Neuronal stem cell (in vitro differentiated cells): ENCODE measurements around the gene GARNL3.

Experiments used
- DNase-seq: peaks from one replicate; pipeline ENCODE4 v3.0.0-alpha.2; 2013; ENCODE audit warnings: low spot score
- H2AFZ ChIP-seq: one replicate; pipeline ENCODE4 v1.6.1; 2013; ENCODE audit warnings: mild to moderate bottlenecking, low read length, inconsistent platforms
- H2AK5ac ChIP-seq: 2 replicates; pipeline ENCODE4 v1.6.1; 2013; ENCODE audit warnings: low read depth, mild to moderate bottlenecking, inconsistent platforms, low read length, moderate library complexity, mixed read lengths
- H2BK120ac ChIP-seq: 2 replicates; pipeline ENCODE4 v1.6.1; 2013; ENCODE audit warnings: low read depth, mild to moderate bottlenecking, inconsistent platforms, low read length, moderate library complexity, mixed read lengths
- H2BK12ac ChIP-seq: one replicate; pipeline ENCODE4 v1.6.1; 2013; ENCODE audit warnings: low read length, inconsistent platforms
- H2BK15ac ChIP-seq: 2 replicates; pipeline ENCODE4 v1.6.1; 2013; ENCODE audit warnings: mild to moderate bottlenecking, low read length, inconsistent platforms, mixed read lengths
- H2BK5ac ChIP-seq: one replicate; pipeline ENCODE4 v1.6.1; 2013; ENCODE audit warnings: inconsistent platforms, mild to moderate bottlenecking, low read length, moderate library complexity
- H3K14ac ChIP-seq: one replicate; pipeline ENCODE4 v1.6.1; 2013; ENCODE audit warnings: low read length, inconsistent platforms
- H3K18ac ChIP-seq: 2 replicates; pipeline ENCODE4 v1.6.1; 2013; ENCODE audit warnings: low read length, inconsistent platforms
- H3K23ac ChIP-seq: 2 replicates; pipeline ENCODE4 v1.6.1; 2013; ENCODE audit warnings: low read depth, mild to moderate bottlenecking, mixed read lengths, low read length, inconsistent platforms; ENCODE audit not compliant: poor library complexity
- H3K27ac ChIP-seq: replicated peaks from 3 replicates; pipeline ENCODE4 v1.5.1; 2013; ENCODE audit warnings: low read length, inconsistent platforms
- H3K27me3 ChIP-seq, 3 experiments: 2 replicates each; pipeline ENCODE4 v1.6.1; 2013; ENCODE audit warnings: low read length in 3 of 3, mild to moderate bottlenecking in 2 of 3, inconsistent platforms in 1 of 3, low read depth in 1 of 3, mixed read lengths in 1 of 3, moderate library complexity in 1 of 3; ENCODE audit not compliant: control insufficient read depth in 3 of 3, insufficient read depth in 3 of 3
- H3K36me3 ChIP-seq, 2 donors: replicated peaks in 1 of 2; 2 replicates each; pipeline ENCODE4 v1.6.1; 2013; ENCODE audit warnings: low read length in 2 of 2; ENCODE audit not compliant: control insufficient read depth in 2 of 2, insufficient read depth in 2 of 2
- H3K4ac ChIP-seq: 2 replicates; pipeline ENCODE4 v1.6.1; 2013; ENCODE audit warnings: inconsistent platforms, mild to moderate bottlenecking, low read length, moderate library complexity
- H3K4me1 ChIP-seq, 2 donors: 1 replicate in 1 of 2; 2 replicates in 1 of 2; pipeline ENCODE4 v1.6.1; 2013; ENCODE audit warnings: low read length in 2 of 2, low read depth in 1 of 2; ENCODE audit not compliant: control insufficient read depth in 2 of 2, insufficient read depth in 1 of 2
- H3K4me2 ChIP-seq: one replicate; pipeline ENCODE4 v1.6.1; 2013; ENCODE audit warnings: mild to moderate bottlenecking, low read length, inconsistent platforms; ENCODE audit not compliant: insufficient read depth, poor library complexity, severe bottlenecking
- H3K4me3 ChIP-seq, 2 donors: 2 replicates each; pipeline ENCODE4 v1.5.1; 2013; ENCODE audit warnings: low read length in 2 of 2, mild to moderate bottlenecking in 2 of 2, inconsistent platforms in 1 of 2, moderate library complexity in 1 of 2
- H3K79me1 ChIP-seq: one replicate; pipeline ENCODE4 v1.6.1; 2013; ENCODE audit warnings: low read depth, mild to moderate bottlenecking, inconsistent platforms, low read length, moderate library complexity
- H3K9ac ChIP-seq: one replicate; pipeline ENCODE4 v1.6.1; 2013; ENCODE audit warnings: mild to moderate bottlenecking, low read depth, low read length, inconsistent platforms; ENCODE audit not compliant: poor library complexity
- H3K9me3 ChIP-seq, 2 donors: replicated peaks in 1 of 2; 2 replicates each; pipeline versions ENCODE3 to v1.6.1; 2013; ENCODE audit warnings: low read length in 2 of 2, mild to moderate bottlenecking in 2 of 2, inconsistent platforms in 1 of 2, low read depth in 1 of 2, mixed read lengths in 1 of 2, moderate library complexity in 1 of 2; ENCODE audit not compliant: control insufficient read depth in 2 of 2, insufficient read depth in 1 of 2
- H4K8ac ChIP-seq: one replicate; pipeline ENCODE4 v1.6.1; 2013; ENCODE audit warnings: low read depth, mild to moderate bottlenecking, inconsistent platforms, low read length, moderate library complexity
- H4K91ac ChIP-seq: one replicate; pipeline ENCODE4 v1.6.1; 2013; ENCODE audit warnings: low read length, low read depth, mild to moderate bottlenecking, inconsistent platforms; ENCODE audit not compliant: poor library complexity
- WGBS, 2 donors: extraction: QIAGEN DNeasy Blood & Tissue Kit; methylation state at CpG; one replicate each; pipeline ENCODE4 v1.1.7; 2013; ENCODE audit warnings: missing lambda C conversion rate in 2 of 2, mixed read lengths in 1 of 2; ENCODE audit not compliant: insufficient read length in 2 of 2, insufficient replicate concordance in 1 of 2; ENCODE audit errors: extremely low coverage in 2 of 2; 5-methylcytosine and 5-hydroxymethylcytosine counted together

GARNL3 gene

GRCh38 chr9:127396808-127397645 lies 132.5 kb downstream of the GARNL3 start, which contains the start of gene SLC2A8:
TSS of gene SLC2A8 (plus strand) at chr9:127397169. CDS start at chr9:127397231, 62 bp downstream.
- no CpG with 5 or more reads among the region's 87 CpGs for WGBS, 2 donors
- H3K9me3 ChIP-seq: peaks cover 0 to 2% of the 10 kb centered on the region in 2 donors
- peaks cover 9 to 13% of the 10 kb centered on the region in 2 donors for H3K4me1 ChIP-seq
- no peak within 1 kb of the TSS for H4K91ac ChIP-seq
- no peak within 1 kb of the TSS for H3K4ac ChIP-seq
- no peak within 1 kb of the TSS for H2BK15ac ChIP-seq
- H2BK5ac ChIP-seq: no peak within 1 kb of the TSS
- peaks cover 0 to 10% (median 0%) of the 10 kb centered on the region in 3 experiments for H3K27me3 ChIP-seq
- H3K36me3 ChIP-seq: peaks cover 5 to 27% of the 10 kb centered on the region in 2 donors
- H4K8ac ChIP-seq: no peak within 1 kb of the TSS
- H2AFZ ChIP-seq: peak within 1 kb of the TSS; percentile 94
- H3K23ac ChIP-seq: peak within 1 kb of the TSS; percentile 99
- no peak within 1 kb of the TSS for H2BK120ac ChIP-seq
- peak within 1 kb of the TSS; percentile 77 for H3K18ac ChIP-seq
- peak within 1 kb of the TSS; percentile 98 for H3K9ac ChIP-seq
- H3K27ac ChIP-seq: peak within 1 kb of the TSS; percentile 50
- peaks cover 2% of the 10 kb centered on the region for H3K79me1 ChIP-seq
- H3K14ac ChIP-seq: peak within 1 kb of the TSS; percentile 84
- peak within 1 kb of the TSS; percentile 95 for H3K4me2 ChIP-seq
- H2AK5ac ChIP-seq: no peak within 1 kb of the TSS
- H2BK12ac ChIP-seq: no peak within 1 kb of the TSS
- peak; percentile 99 for DNase-seq
- peak within 1 kb of the TSS; percentile 80 to 99 for H3K4me3 ChIP-seq

GRCh38 chr9:127397646-127398274 lies 133.2 kb downstream of the GARNL3 start:
- Histone ChIP-seq H3K4me2 (peak overlapping the region; percentile 95), H4K91ac (no peak overlapping the region), H3K4me3 (peak overlapping the region; percentile 80 to 99), H2BK15ac (no peak overlapping the region), H3K27ac (no peak overlapping the region), H3K18ac (peak overlapping the region; percentile 77), H2AFZ (peak overlapping the region; percentile 94), H2BK12ac (no peak overlapping the region), H2BK120ac (no peak overlapping the region), H3K9ac (peak overlapping the region; percentile 98), H3K4me1 (peaks cover 9 to 13% of the 10 kb centered on the region in 2 donors), H3K14ac (peak overlapping the region; percentile 84), H2BK5ac (no peak overlapping the region), H3K9me3 (peaks cover 0 to 2% of the 10 kb centered on the region in 2 donors), H3K79me1 (peaks cover 4% of the 10 kb centered on the region), H3K36me3 (peaks cover 5 to 34% of the 10 kb centered on the region in 2 donors), H4K8ac (no peak overlapping the region), H3K4ac (no peak overlapping the region), H2AK5ac (no peak overlapping the region), H3K23ac (peak overlapping the region; percentile 99), H3K27me3 (peaks cover 0 to 10% (median 0%) of the 10 kb centered on the region in 3 experiments)
- no CpG with 5 or more reads among the region's 55 CpGs for WGBS, 2 donors
- peak; percentile 44 for DNase-seq

DNA sequence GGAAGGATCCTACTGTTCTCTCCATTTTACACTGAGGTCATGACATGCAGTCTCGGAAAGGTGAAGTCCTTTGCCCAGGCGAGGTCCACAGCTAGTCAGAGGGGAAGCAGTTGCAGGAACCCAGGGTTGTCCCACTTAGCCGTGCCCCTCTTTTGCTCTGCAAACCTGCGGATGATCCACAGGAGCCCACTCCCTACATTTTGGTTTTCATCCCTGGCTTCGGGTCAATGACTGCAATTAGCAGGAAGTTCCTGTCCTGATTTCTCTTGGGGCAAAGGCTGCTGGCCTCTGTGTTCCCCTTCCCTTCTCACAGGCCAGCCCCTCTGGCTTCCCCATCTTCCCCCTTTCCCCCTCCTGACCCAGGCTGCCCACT lies 133.7 kb downstream of the GARNL3 start:
- Histone ChIP-seq H2BK15ac (no peak overlapping the region), H4K8ac (no peak overlapping the region), H2AFZ (no peak overlapping the region), H2BK12ac (no peak overlapping the region), H3K4me3 (peak overlapping the region; percentile 80 to 99), H3K27me3 (peaks cover 0 to 10% (median 0%) of the 10 kb centered on the region in 3 experiments), H2BK5ac (no peak overlapping the region), H3K4me1 (peaks cover 9 to 13% of the 10 kb centered on the region in 2 donors), H2AK5ac (no peak overlapping the region), H4K91ac (no peak overlapping the region), H3K14ac (no peak overlapping the region), H3K9me3 (peaks cover 0 to 2% of the 10 kb centered on the region in 2 donors), H3K9ac (peak overlapping the region; percentile 98), H3K4ac (no peak overlapping the region), H2BK120ac (no peak overlapping the region), H3K79me1 (peaks cover 4% of the 10 kb centered on the region), H3K27ac (no peak overlapping the region), H3K36me3 (peaks cover 5 to 36% of the 10 kb centered on the region in 2 donors), H3K23ac (peak overlapping the region; percentile 77), H3K18ac (peak overlapping the region; percentile 15), H3K4me2 (peak overlapping the region; percentile 95)
- WGBS, 2 donors: no CpG with 5 or more reads among the region's 5 CpGs
- no peak for DNase-seq
